ENCODE data around the gene BIRC6.
"Not testable (repeated sequence)": the region's sequence is repeated elsewhere in the genome, so short reads cannot be mapped to it uniquely, and the experiment has no call there.

Gene BIRC6

DNA sequence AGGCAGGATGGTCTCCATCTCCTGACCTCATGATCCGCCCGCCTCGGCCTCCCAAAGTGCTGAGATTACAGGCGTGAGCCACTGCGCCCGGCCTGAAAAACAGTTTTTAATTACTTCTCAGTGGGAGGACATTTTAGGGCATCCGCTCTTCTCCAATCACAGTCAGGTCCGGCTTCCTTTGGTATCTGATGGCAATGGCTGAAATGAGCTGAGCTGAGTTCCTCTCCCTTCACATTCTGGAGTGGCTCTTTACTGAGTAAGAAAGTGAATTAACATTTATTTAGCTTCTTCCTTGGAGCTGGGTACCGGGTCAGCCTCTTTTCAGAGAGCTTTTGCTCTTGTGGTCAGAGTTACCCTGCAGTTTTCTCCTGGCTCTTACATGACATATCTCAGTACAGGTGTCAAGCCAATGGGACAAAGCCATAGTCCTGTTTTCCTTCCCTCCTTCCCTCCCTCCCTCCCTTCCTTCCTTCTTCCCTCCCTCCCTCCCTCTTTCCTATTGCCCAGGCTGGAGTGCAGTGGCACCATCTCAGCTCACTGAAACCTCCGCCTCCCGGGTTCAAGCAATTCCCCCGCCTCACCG lies 269.9 kb downstream of the BIRC6 start:
- no peak for DNase-seq

DNA sequence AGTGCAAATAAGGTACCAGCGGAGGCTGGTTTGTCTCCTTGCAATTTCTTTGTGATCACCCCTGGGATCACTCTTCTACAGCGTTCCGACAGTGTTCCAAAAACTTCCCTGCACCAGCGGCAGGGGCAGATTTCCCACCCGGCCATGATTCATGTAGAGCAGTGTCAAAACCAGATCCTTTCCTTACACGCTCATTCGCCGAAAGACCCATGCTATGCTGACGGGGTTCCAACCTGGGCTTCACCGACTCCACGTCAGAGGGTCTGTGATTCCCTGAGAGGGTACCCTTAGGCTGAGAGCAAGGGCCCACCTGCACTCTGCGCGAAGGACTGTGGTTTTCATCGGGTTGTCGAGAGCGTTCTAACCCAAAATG lies 270.6 kb downstream of the BIRC6 start:
- no peak for DNase-seq

DNA sequence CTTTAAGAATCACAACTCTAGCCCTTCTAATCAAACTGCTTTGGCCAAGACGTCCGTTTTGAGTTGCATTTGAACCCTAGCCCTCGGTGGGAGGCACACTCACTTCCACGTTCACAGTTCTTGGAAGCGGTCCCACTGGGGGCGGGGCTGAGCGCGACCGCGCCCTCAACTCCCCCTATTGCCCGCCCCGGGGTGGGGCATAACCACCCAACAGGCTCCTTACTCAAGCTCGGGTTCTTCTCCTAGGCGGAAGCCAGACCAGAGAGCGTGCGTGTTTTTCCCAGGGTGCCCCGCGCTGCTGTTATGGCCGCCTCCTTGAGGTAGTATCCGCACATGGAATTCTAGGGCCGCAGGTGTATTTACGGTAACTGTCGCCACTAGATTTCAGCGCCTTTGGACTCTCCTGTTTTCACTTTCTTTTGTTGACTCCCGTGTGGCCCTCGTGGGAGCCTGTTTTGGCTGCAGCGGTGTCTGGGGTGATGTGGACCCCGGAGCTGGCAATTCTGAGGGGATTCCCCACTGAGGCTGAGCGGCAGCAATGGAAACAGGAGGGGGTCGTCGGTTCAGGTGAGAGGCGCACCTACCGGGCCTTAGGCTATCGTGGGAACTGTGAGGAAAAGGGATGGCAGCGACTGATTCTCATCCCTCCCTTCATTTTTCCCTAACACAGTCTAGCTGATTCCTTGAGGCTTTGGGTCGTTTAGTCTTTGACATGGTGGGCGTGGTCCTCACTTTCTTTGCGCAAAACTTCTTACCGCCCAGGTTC lies 271.2 kb downstream of the BIRC6 start, which contains the start of gene TTC27:
Gene TTC27, plus strand, starts transcription at position 237 of the 766 bp plus-strand sequence. Its CDS starts 243 bp downstream, at position 480.
- DNase-seq, result peak; percentile 92

DNA sequence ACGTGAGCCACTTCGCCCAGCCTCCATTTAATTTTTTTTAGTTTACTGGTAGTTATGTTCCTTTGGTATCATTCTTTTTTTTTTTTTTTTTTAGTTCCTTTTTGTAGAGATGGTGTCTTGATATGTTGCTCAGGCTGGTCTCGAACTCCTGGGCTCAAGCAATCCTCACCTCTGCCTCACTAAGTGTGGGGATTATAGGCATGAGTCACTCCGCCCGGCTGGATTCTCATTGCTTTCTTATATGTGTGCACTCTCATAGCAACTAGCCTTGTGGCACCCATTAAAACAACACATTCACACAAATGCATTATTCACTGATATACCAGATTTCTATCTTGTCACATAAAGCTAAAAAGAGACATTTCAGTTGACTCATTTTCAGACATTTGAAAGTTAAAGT lies 275.3 kb downstream of the BIRC6 start:
- no peak for DNase-seq

DNA sequence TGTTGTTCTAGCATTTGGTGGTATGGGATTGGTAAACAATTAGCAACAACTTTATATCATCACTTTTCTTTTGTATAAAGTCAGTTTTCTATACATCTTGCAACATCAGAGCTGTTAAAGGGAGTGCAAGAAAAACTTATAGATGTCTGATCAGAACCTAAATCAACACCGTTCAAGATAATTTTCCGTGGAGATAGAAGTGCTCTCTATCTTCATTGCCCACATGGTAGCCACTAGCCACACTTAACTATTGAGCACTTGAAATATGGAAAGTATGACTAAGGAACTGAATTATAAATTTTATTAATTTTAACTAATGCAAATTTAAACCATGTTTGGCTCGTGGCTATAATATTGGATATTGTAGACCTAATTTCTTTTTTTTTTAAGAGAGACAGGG lies 276.2 kb downstream of the BIRC6 start:
- DNase-seq, result no peak

DNA sequence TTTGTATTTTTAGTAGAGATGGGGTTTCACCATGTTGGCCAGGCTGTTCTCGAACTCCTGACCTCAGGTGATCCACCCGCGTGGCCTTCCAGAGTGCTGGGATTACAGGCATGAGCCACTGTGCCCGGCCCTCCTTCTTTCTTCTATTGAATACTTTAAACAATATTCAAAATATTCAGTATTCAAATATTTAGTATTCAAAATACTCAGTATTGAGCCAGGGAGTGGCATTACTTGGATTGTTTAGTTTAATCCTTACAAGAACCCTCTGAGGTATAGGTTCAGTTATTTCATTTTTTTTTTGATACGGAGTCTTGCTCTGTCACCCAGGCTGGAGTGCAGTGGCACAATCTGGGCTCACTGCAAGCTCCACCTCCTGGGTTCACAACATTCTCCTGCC lies 281.7 kb downstream of the BIRC6 start:
- not testable (repeated sequence) for DNase-seq

DNA sequence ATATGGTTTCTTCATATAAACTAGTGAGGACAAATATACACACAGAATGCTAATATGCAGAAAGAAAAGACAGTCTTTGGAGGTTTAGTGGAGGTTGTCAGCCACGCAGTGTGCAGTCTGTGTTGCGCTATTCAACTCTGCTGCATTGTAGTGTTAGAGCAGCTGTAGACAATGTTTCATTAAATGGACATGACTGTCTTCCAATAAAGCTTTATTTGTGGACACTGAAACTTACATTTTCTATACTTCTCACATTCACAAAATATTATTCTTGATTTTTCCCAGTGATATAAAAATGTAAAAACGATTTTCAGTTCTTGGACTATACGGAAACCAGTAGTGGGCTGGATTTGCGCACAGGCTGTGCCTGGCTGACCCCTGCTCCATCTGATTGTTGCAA lies 284.4 kb downstream of the BIRC6 start:
- no peak for DNase-seq

DNA sequence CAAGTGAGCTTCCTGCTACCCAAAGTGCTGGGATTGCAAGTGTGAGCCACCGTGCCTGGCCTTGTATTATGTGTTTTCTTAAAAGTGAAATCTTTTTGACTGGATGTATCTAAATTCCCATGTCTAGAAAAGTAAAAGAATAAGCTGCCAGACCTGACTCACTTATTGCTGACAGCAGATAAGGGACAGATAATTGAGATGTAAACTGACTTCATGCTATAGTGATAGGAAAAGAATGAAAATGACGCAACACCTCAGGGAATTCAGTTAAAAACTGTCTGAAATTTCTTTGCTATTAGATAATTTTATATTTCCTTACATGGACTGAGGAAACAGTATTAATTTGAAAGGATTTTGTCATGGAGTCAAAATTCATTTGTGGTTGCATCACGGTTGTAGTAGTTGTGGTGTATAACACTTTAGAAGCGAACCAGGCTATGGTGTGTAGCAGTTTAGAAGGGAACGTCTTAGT lies 290.4 kb downstream of the BIRC6 start:
- no peak for DNase-seq

DNA sequence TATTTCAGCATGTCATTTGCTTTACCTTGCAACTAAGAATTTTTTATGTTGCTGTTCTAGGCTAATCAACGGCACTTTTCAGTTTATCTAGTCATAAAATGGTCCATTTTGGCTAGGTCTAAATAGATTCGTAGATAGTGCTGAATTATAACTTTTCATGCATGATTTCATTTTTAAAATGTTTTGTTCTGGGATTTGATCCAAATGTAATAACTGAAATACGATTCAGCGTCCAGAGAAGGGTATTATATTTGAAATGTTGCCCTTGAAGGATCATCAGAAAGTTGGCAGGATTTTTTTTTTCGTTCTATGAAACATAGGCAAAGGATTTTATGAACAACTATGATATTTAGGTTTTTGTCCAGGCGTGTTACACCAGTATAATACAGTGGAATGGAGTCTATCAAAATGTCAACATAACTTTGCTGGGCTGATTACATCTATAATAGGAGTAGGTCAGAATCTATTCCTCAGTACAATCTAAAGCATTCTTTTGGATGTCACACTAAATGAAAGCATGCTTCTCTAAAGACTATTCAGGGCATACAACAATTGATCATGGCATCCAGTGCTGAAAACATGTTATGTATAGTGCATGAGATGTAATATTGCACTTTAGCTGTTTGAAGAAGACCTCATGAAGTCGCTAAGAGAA lies 295.9 kb downstream of the BIRC6 start:
- DNase-seq, result no peak

DNA sequence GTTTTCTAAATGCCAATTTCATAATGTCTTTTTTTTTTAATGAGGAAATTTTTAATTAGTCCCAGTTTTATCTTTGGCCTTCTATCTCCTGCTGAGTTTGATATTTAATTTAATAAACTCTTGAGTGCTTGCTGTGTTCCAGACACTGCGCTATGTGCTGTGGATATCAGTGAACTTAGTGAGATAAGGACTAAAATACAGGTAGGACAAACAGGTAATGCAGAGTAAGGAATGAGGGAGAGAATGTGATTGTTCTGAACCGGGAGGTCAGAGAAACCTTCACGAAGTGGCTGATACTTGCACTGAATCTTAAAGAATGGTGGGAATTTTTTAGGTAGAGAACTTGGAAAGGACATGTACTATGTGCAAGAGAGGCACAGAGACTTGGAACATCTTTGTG lies 299.2 kb downstream of the BIRC6 start:
- no peak for DNase-seq

DNA sequence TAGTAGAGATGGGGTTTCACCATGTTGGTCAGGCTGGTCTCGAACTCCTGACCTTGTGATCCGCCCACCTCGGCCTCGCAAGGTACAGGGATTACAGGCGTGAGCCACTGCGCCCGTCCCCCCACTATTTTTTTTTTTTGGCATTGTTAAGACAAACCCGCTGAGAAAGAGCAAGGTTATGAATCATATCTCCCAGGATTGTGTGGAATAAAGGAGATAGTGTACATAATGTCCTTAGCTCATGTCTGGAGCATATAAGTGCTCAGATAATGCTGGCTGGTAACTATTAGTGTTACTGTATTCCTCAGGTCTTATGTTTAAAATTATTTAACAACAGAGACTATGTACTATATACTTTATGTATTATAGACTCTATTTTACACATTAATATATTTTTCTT lies 307.0 kb downstream of the BIRC6 start:
- no peak for DNase-seq

DNA sequence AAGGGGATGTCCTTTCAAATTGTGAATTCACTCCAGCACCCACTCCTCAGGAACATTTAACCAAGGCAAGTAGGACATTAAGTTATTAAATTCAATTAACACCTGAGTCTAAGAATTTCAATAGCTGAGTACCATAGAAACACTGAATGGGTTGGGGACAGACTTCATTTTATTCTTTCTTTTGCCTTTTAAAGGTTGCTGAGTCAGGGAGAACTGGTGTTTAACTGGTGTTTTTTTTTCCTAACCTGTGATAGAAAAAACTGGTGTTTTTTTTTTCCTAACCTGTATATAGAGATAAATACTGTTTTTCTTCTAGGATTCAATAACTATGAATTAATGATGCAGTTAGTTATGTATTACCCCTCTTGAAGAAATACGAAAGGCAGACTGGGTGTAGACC lies 309.9 kb downstream of the BIRC6 start:
- no peak for DNase-seq

DNA sequence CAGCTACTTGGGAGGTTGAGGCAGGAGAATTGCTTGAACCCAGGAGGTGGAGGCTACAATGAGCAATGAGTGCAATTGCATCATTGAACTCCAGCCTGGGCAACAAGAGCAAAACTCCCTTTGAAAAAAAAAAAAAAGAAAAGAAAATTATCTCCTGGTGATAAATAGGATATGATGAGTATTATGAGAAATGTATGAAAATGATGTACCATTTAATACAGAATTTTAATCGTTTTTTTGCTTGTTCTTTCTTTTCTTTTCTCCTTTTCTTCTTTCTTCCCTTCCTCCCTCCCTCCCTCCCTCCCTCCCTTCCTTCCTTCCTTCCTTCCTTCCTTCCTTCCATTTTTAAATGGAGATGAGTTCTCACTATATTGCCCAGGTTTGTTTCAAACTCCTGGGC lies 311.4 kb downstream of the BIRC6 start:
- no peak for DNase-seq

Data from NCI-H1436 (cell line).